ENCODE data around the gene ATAD3C. TPM values are rescaled to one million over a fixed set of nuclear protein-coding genes. Genes with fewer than 3 reads are reported as not detected.

The ATAD3C gene
- total and polyA plus RNA-seq, 2 of the 4 experiments (the other 2 are of a cell fraction), result not detected

DNA sequence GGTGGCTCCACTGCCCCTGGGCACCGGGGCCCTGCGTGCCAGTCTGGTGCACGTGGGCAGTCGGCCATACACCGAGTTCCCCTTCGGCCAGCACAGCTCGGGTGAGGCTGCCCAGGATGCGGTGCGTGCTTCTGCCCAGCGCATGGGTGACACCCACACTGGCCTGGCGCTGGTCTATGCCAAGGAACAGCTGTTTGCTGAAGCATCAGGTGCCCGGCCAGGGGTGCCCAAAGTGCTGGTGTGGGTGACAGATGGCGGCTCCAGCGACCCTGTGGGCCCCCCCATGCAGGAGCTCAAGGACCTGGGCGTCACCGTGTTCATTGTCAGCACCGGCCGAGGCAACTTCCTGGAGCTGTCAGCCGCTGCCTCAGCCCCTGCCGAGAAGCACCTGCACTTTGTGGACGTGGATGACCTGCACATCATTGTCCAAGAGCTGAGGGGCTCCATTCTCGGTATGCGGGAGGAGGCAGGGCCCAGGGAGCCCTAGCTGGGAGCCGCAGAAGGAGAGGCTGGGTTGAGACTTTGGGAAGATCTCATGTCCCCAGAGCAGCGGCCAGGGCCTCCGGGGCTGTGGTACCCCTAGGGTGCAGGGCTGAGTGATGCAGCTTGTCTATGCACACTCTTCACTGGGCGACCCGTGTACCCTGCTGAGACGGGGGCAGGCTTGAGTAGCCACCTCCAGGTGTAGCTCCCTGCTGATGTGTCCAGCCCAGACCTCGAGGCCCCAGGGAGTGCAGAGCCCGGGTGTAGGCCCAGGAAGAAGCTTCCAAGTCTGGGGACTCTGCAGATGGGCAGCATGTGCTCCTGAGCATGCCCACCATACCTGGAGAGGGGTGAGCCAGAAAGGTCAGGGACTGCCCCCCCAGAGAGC is 12.2 kb upstream of the ATAD3C start:
- Histone ChIP-seq H2BK15ac (ENCODE audit: low read depth, low read length) (no peak overlapping the region), H2BK20ac (ENCODE audit: low read depth, low read length) (no peak overlapping the region), H4K20me1 (ENCODE audit: insufficient read depth, low read length) (no peaks in the 10 kb centered on the region), H2AK9ac (replicated peaks; ENCODE audit: low read depth, low read length, poor library complexity) (peak overlapping the region; percentile 70), H3K9me1 (ENCODE audit: insufficient read depth, low read length) (0 out of 2 replicates have a peak, but pooled peaks cover 7% of the 10 kb centered on the region), H3K9ac (ENCODE audit: low read depth, low read length) (no peak overlapping the region), H3K14ac (replicated peaks; ENCODE audit: low read depth, low read length) (no peak overlapping the region), H4K5ac (ENCODE audit: low read depth, low read length) (no peak overlapping the region), H3K4me1 (ENCODE audit: control insufficient read depth, insufficient read depth, low read length) (peaks cover 10% of the 10 kb centered on the region; the same call in 1 of the 2 replicates), H3K4ac (ENCODE audit: low read depth, low read length) (no peak overlapping the region), H2BK120ac (ENCODE audit: low read depth, low read length) (no peak overlapping the region), H3K23ac (ENCODE audit: low read depth, low read length) (no peak overlapping the region), H3K9me3 (ENCODE audit: control insufficient read depth, insufficient read depth, low read length) (no peaks in the 10 kb centered on the region), H3K18ac (ENCODE audit: low read depth, low read length) (no peak overlapping the region), H4K91ac (ENCODE audit: insufficient read depth, low read depth, low read length) (no peak overlapping the region), H3K27ac (ENCODE audit: insufficient read depth, low read length) (no peak overlapping the region), H3K4me2 (ENCODE audit: low read depth, low read length) (no peak overlapping the region), H2BK5ac (ENCODE audit: low read depth, low read length, poor library complexity, severe bottlenecking) (no peak overlapping the region), H4K8ac (ENCODE audit: low read depth in 2 of 2, low read length in 2 of 2) (no peak overlapping the region), H3K79me1 (ENCODE audit: low read depth in 1 of 2, low read length in 2 of 2) (0 out of 4 replicates have a peak, but pooled peaks cover 0 to 3% of the 10 kb centered on the region in 2 experiments), H3K36me3 (ENCODE audit: control insufficient read depth, insufficient read depth, low read length) (no peaks in the 10 kb centered on the region), H3K56ac (ENCODE audit: extremely low read depth, insufficient read depth, low read length) (no peak overlapping the region), H2AFZ (replicated peaks; ENCODE audit: low read length, poor library complexity) (no peak overlapping the region), H3K4me3 (ENCODE audit: insufficient read depth, low read depth, low read length) (no peak overlapping the region), H2AK5ac (ENCODE audit: low read depth, low read length) (no peak overlapping the region), H3K27me3 (ENCODE audit: control insufficient read depth, insufficient read depth, low read length) (no peaks in the 10 kb centered on the region; the same call in 1 of the 2 replicates)
- ChIA-PET POLR2A (ENCODE audit: unreplicated experiment) (no interaction called here), CTCF (interaction anchor here (0.5 kb wide), 1 partner anchor 11 kb away, joined by 4 read pairs; no protein-coding TSS in a partner anchor)
- in situ Hi-C loops (cut with MboI; ENCODE audit: low sequenced_read_pairs) (no loop called here), intact Hi-C loops (cut with micrococcal nuclease) (no loop called here), dilution Hi-C loops (cut with HindIII; ENCODE audit: low sequenced_read_pairs, unreplicated experiment) (no loop called here)
- TF ChIP-seq MAFK (IDR thresholded peaks at IDR 0.05; ENCODE audit: low read depth, low read length) (no peak), FOS (IDR thresholded peaks at IDR 0.05; ENCODE audit: low read depth, low read length) (no peak), CEBPB (IDR thresholded peaks at IDR 0.05; ENCODE audit: low read depth, low read length) (no peak), MAZ (IDR thresholded peaks at IDR 0.05; ENCODE audit: borderline replicate concordance, low read depth, low read length) (no peak), CHD1 (IDR thresholded peaks at IDR 0.05; ENCODE audit: low read depth, low read length) (no peak), RAD21 (IDR thresholded peaks at IDR 0.05; ENCODE audit: low read length) (no peak)
- TF ChIP-seq, protein P1, sequence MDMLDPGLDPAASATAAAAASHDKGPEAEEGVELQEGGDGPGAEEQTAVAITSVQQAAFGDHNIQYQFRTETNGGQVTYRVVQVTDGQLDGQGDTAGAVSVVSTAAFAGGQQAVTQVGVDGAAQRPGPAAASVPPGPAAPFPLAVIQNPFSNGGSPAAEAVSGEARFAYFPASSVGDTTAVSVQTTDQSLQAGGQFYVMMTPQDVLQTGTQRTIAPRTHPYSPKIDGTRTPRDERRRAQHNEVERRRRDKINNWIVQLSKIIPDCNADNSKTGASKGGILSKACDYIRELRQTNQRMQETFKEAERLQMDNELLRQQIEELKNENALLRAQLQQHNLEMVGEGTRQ (IDR thresholded peaks at IDR 0.05; ENCODE audit: low read depth, low read length), result no peak
- BruUV-seq (replicated peaks), result no TSS peak
- DNase-seq, result no peak
- ATAC-seq (ENCODE audit: low read depth), result no peak
- 90% methylated on average over 26 of the region's 31 CpGs; no CpG with 5 or more reads in 1 of the 2 experiments for WGBS, 2 experiments (ENCODE audit: extremely low coverage in 2 of 2, insufficient read length in 1 of 2)
